HCT116 (cell line): ENCODE data around the gene PRKN. TPM values are rescaled to one million over a fixed set of nuclear protein-coding genes. Genes with fewer than 3 reads are reported as not detected.

Source experiments
- ATAC-seq: fragments of 200-7000 bp; cut with Tn5 transposase; 2 replicates; pipeline ENCODE4 v1.9.1; 2020; ENCODE audit warnings: mild to moderate bottlenecking, moderate library complexity
- BruUV-seq: library from RNA; stranded (reverse); fragments of 400-500 nt; replicated peaks from 2 replicates; lab custom pipeline; 2021; lab: Mats Ljungman, UMichigan
- CTCF ChIA-PET: fragments of 300-600 bp; sonication (Branson Sonifier 250); formaldehyde crosslinking; loops from one replicate; lab custom pipeline; 2021; ENCODE audit warnings: antibody characterized with exemption; lab: Charles Lee
- POLR2A ChIA-PET: fragments of 300-600, 350-600 bp; sonication (Branson Sonifier 250); formaldehyde crosslinking; loops from one replicate; lab custom pipeline; 2021; ENCODE audit warnings: antibody characterized with exemption; lab: Charles Lee
- RAD21 ChIA-PET, 2 experiments: fragments of 300-600 bp; sonication (Branson Sonifier 250); formaldehyde crosslinking; loops; one replicate each; lab custom pipeline; 2023; ENCODE audit warnings: low total read pairs in 2 of 2; ENCODE audit not compliant: uncharacterized antibody in 2 of 2, unreplicated experiment in 2 of 2, low non-redundant PET in 1 of 2; lab: Charles Lee
- DNase-seq: peaks from one replicate; pipeline ENCODE4 v3.0.0-alpha.2; 2010; ENCODE audit warnings: low read depth, low spot score
- H2AFZ ChIP-seq: fragments of 200-600 bp; shearing (Covaris generic), sonication (generic); 2 replicates; pipeline ENCODE4 v1.6.1; 2017; ENCODE audit warnings: low read depth, mixed run types, mixed read lengths, antibody characterized with exemption, low read length; ENCODE audit not compliant: poor library complexity, severe bottlenecking
- H3K27ac ChIP-seq: 2 replicates; pipeline ENCODE4 v1.5.1; 2012; ENCODE audit warnings: low read depth, low read length
- H3K27me3 ChIP-seq: fragments of 200-600 bp; sonication (generic); 2 replicates; pipeline ENCODE4 v1.6.1; 2016; ENCODE audit warnings: mixed run types, low read length, mixed read lengths; ENCODE audit not compliant: insufficient read depth
- H3K36me3 ChIP-seq, 2 experiments: fragments of 200-500 bp in 1 of 2; fragments of 200-600 bp in 1 of 2; sonication (Bioruptor generic) in 1 of 2; sonication (generic) in 1 of 2; 2 replicates each; pipeline versions ENCODE4 v1.5.1 to v1.6.1; 2014 to 2016; ENCODE audit warnings: low read length in 2 of 2, inconsistent platforms in 1 of 2, mixed read lengths in 1 of 2, mixed run types in 1 of 2; ENCODE audit not compliant: insufficient read depth in 2 of 2, control insufficient read depth in 1 of 2
- H3K4me1 ChIP-seq, 2 experiments: fragments of 200-600 bp in 1 of 2; sonication (generic) in 1 of 2; 2 replicates each; pipeline versions ENCODE4 v1.5.1 to v1.6.1; 2012 to 2017; ENCODE audit warnings: low read length in 2 of 2, inconsistent platforms in 1 of 2, mild to moderate bottlenecking in 1 of 2, mixed read lengths in 1 of 2, mixed run types in 1 of 2, moderate library complexity in 1 of 2; ENCODE audit not compliant: insufficient read depth in 2 of 2, control insufficient read depth in 1 of 2
- H3K4me2 ChIP-seq: fragments of 200-600 bp; sonication (generic); 2 replicates; pipeline ENCODE4 v1.6.1; 2017; ENCODE audit warnings: mixed run types, low read length, mixed read lengths
- H3K4me3 ChIP-seq, 2 experiments: fragments of 200-600 bp in 1 of 2; sonication (generic) in 1 of 2; replicated peaks in 1 of 2; 2 replicates each; pipeline ENCODE4 v1.5.1; 2011 to 2016; ENCODE audit warnings: low read length in 2 of 2, control low read depth in 1 of 2, low read depth in 1 of 2, mild to moderate bottlenecking in 1 of 2, mixed read lengths in 1 of 2, mixed run types in 1 of 2
- H3K79me2 ChIP-seq: fragments of 200-600 bp; sonication (generic); 2 replicates; pipeline ENCODE4 v1.6.1; 2017; ENCODE audit warnings: mild to moderate bottlenecking, mixed run types, low read length, moderate library complexity, mixed read lengths; ENCODE audit not compliant: insufficient read depth
- H3K9ac ChIP-seq: fragments of 200-600 bp; sonication (generic); 2 replicates; pipeline ENCODE4 v1.6.1; 2016; ENCODE audit warnings: low read length, mixed read lengths
- H3K9me2 ChIP-seq: fragments of 200-600 bp; sonication (generic), shearing (Covaris generic); 2 replicates; pipeline ENCODE4 v1.6.1; 2017; ENCODE audit warnings: mixed run types, mild to moderate bottlenecking, moderate library complexity; ENCODE audit not compliant: insufficient read depth
- H3K9me3 ChIP-seq, 2 experiments: fragments of 200-500 bp in 1 of 2; fragments of 200-600 bp in 1 of 2; sonication (Bioruptor generic) in 1 of 2; sonication (generic) in 1 of 2; 2 replicates each; pipeline ENCODE4 v1.6.1; 2014 to 2017; ENCODE audit warnings: low read length in 2 of 2, mixed read lengths in 2 of 2, inconsistent platforms in 1 of 2, low read depth in 1 of 2, mild to moderate bottlenecking in 1 of 2, mixed run types in 1 of 2, moderate library complexity in 1 of 2; ENCODE audit not compliant: control insufficient read depth in 1 of 2, insufficient read depth in 1 of 2
- H4K20me1 ChIP-seq: fragments of 200-600 bp; sonication (generic), shearing (Covaris generic); 2 replicates; pipeline ENCODE4 v1.6.1; 2017; ENCODE audit warnings: mixed run types, mild to moderate bottlenecking, moderate library complexity; ENCODE audit not compliant: insufficient read depth
- ATF3 ChIP-seq: IDR thresholded peaks from 2 replicates; pipeline ENCODE4 v1.6.1; 2012
- CBX3 ChIP-seq: IDR thresholded peaks from 2 replicates; pipeline ENCODE4 v1.6.1; 2012; ENCODE audit warnings: low read depth
- CEBPB ChIP-seq: IDR thresholded peaks from 2 replicates; pipeline ENCODE4 v1.6.1; 2012; ENCODE audit warnings: low read depth
- CTCF ChIP-seq, 3 experiments: fragments of 200-600 bp in 1 of 3; sonication (generic) in 1 of 3; IDR thresholded peaks in 2 of 3; conservative IDR thresholded peaks in 1 of 3; 2 replicates each; pipeline ENCODE4 v1.5.1; 2012 to 2017; ENCODE audit warnings: low read depth in 2 of 3, low read length in 2 of 3, antibody characterized with exemption in 1 of 3, borderline replicate concordance in 1 of 3, control low read depth in 1 of 3, mild to moderate bottlenecking in 1 of 3, mixed read lengths in 1 of 3, mixed run types in 1 of 3, moderate library complexity in 1 of 3; ENCODE audit not compliant: insufficient read depth in 1 of 3
- EGR1 ChIP-seq: IDR thresholded peaks from 2 replicates; pipeline ENCODE4 v1.6.1; 2012; ENCODE audit warnings: low read depth
- EZH2 ChIP-seq: fragments of 200-600 bp; sonication (generic); IDR thresholded peaks from 2 replicates; pipeline ENCODE4 v1.6.1; 2017; ENCODE audit warnings: antibody characterized with exemption, mixed run types
- EZH2phosphoT487 ChIP-seq: fragments of 200-600 bp; IDR thresholded peaks from 2 replicates; pipeline ENCODE4 v1.6.1; 2018; ENCODE audit warnings: antibody characterized with exemption, borderline replicate concordance
- FOSL1 ChIP-seq: IDR thresholded peaks from 2 replicates; pipeline ENCODE4 v1.6.1; 2012; ENCODE audit warnings: low read depth
- JUND ChIP-seq: IDR thresholded peaks from 2 replicates; pipeline ENCODE4 v1.6.1; 2012
- RAD21 ChIP-seq: IDR thresholded peaks from 2 replicates; pipeline ENCODE4 v1.6.1; 2012; ENCODE audit warnings: low read depth, mild to moderate bottlenecking
- REST ChIP-seq: IDR thresholded peaks from 2 replicates; pipeline ENCODE4 v1.6.1; 2012; ENCODE audit warnings: low read depth
- SIN3A ChIP-seq: IDR thresholded peaks from 2 replicates; pipeline ENCODE4 v1.6.1; 2012; ENCODE audit warnings: low read depth
- YY1 ChIP-seq: IDR thresholded peaks from 2 replicates; pipeline ENCODE4 v1.6.1; 2011; ENCODE audit warnings: low read length, low read depth, moderate library complexity, mild to moderate bottlenecking; ENCODE audit not compliant: insufficient replicate concordance; ENCODE audit errors: extremely low read depth
- ZNF274 ChIP-seq: fragments of 200-500 bp; sonication (Bioruptor generic); IDR thresholded peaks from 2 replicates; pipeline ENCODE4 v1.6.1; 2014; ENCODE audit warnings: mild to moderate bottlenecking, low read depth, low read length, inconsistent platforms
- intact Hi-C: fragments of 100-400 bp; cut with micrococcal nuclease; formaldehyde crosslinking; loops from 2 replicates; pipeline ENCODE4 v1.10.0; 2022
- total RNA-seq: library from RNA; stranded (reverse); gene quantifications from one replicate; pipeline ENCODE4 v1.2.1, GENCODE V29; 2021; ENCODE audit not compliant: unreplicated experiment
- TF ChIP-seq, protein P1 (sequence below): IDR thresholded peaks from 2 replicates; pipeline ENCODE4 v1.6.1; 2012

Gene PRKN
- total RNA-seq, 1 experiment from 2014 or later: 2.6 TPM

DNA sequence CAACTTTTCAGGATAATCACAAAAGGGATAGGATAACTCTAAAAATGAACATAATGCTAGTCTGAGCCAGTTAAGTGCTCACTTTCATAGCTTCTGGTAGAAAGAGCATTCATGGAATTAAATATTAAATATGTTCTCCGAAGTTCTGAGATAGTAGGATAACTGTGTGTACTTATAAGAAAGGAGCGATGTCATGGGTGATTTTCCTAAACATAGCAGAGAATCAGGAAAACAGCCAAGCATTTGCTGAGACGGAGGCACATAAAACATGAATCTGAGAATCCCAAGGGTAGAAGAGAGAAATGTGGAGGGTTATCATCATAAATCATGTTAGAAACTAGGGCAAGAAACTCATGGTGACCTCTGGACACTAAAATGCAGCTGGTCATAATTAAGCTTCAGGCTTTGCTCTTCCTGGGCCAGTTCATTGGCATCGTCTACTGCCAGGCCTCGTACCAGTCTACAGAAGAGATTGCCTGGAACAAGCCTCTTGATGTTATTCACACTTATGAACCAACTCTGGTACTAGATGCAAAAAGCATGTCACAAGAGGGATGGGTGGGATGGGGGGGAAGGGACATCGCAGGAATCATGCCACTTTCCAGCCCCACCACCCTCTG is 436.6 kb downstream of the PRKN start:
- ATAC-seq: no peak
- Histone ChIP-seq H3K79me2 (no peaks in the 10 kb centered on the region), H3K9me2 (no peaks in the 10 kb centered on the region), H3K4me2 (no peak overlapping the region), H3K9me3 (no peaks in the 10 kb centered on the region), H3K4me3 (no peak overlapping the region)
- TF ChIP-seq RAD21 (no peak), CEBPB (no peak)
- TF ChIP-seq, all 23 proteins: peak for 0
- H3K4me1 ChIP-seq: no peaks in the 10 kb centered on the region
- ChIA-PET RAD21 (no interaction called here), CTCF (no interaction called here), POLR2A (no interaction called here)
- no peak overlapping the region for H2AFZ ChIP-seq
- DNase-seq: no peak
- H3K27me3 ChIP-seq: peaks cover 2% of the 10 kb centered on the region; the same call in 1 of the 2 replicates
- intact Hi-C loops: no loop called here
- H3K36me3 ChIP-seq: no peaks in the 10 kb centered on the region
- H4K20me1 ChIP-seq: no peaks in the 10 kb centered on the region
- no TSS peak for BruUV-seq
- no peak overlapping the region for H3K9ac ChIP-seq
- H3K27ac ChIP-seq: no peak overlapping the region

DNA sequence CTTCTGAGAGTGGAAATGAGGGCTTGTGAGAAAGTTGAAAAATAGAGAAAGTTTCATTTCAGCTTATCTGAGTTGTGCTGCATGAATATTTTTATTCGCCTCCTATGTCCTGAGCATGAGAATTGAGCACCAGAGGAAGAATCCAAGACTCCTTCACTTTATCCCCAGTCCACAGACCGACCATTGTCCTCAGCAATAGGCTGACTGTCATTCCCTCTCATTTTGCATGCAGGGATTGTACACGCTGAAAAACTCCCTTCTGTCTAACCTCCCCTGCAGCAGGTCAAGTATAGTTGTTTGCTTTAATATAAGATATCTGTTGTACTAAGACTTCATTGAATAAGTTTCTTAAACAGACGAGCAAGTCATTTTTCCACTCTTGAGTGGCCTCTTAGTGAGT is 437.6 kb downstream of the PRKN start:
- ChIA-PET POLR2A (no interaction called here), CTCF (no interaction called here), RAD21 (no interaction called here)
- DNase-seq (no peak), ATAC-seq (no peak)
- Histone ChIP-seq H3K36me3 (no peaks in the 10 kb centered on the region), H3K27ac (no peak overlapping the region), H3K4me1 (no peaks in the 10 kb centered on the region), H2AFZ (no peak overlapping the region), H3K9me3 (no peaks in the 10 kb centered on the region), H3K79me2 (no peaks in the 10 kb centered on the region), H3K27me3 (peaks cover 2% of the 10 kb centered on the region; the same call in 1 of the 2 replicates), H4K20me1 (no peaks in the 10 kb centered on the region), H3K9ac (no peak overlapping the region), H3K9me2 (no peaks in the 10 kb centered on the region), H3K4me3 (no peak overlapping the region), H3K4me2 (no peak overlapping the region)
- BruUV-seq: no TSS peak
- TF ChIP-seq JUND: no peak
- TF ChIP-seq EZH2phosphoT487: no peak
- TF ChIP-seq REST: no peak
- no peak for TF ChIP-seq CTCF (IDR thresholded peaks at IDR 0.05 in 2 of 3, conservative IDR thresholded peaks at IDR 0.05 in 1 of 3; ENCODE audit: borderline replicate concordance in 1 of 3, insufficient read depth in 1 of 3, low read depth in 2 of 3, low read length in 2 of 3)
- no peak for TF ChIP-seq EZH2
- no peak for TF ChIP-seq SIN3A
- no peak for TF ChIP-seq FOSL1
- TF ChIP-seq YY1: no peak
- TF ChIP-seq CEBPB: no peak
- TF ChIP-seq ATF3: no peak
- TF ChIP-seq, protein P1, sequence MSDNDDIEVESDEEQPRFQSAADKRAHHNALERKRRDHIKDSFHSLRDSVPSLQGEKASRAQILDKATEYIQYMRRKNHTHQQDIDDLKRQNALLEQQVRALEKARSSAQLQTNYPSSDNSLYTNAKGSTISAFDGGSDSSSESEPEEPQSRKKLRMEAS: no peak
- TF ChIP-seq ZNF274: no peak
- no peak for TF ChIP-seq EGR1
- TF ChIP-seq CBX3: no peak
- intact Hi-C loops: no loop called here
